SK-N-SH (cell line): ENCODE data around the gene ZNF580. TPM values are rescaled to one million over a fixed set of nuclear protein-coding genes. Genes with fewer than 3 reads are reported as not detected.

Experiments used
- CTCF ChIA-PET: fragments of 300-600, 350-600 bp; formaldehyde crosslinking; extraction: SDS; loops from one replicate; lab custom pipeline; 2021; lab: Yijun Ruan, JAX
- POLR2A ChIA-PET: fragments of 350-600 bp; sonication (Branson Sonifier 250); formaldehyde crosslinking; extraction: SDS; loops from one replicate; lab custom pipeline; 2020; ENCODE audit warnings: antibody characterized with exemption, inconsistent platforms; lab: Yijun Ruan, JAX
- DNase-seq: peaks from one replicate; pipeline ENCODE4 v3.0.0; 2012
- H2AFZ ChIP-seq: fragments of 200-600 bp; sonication (generic); 2 replicates; pipeline ENCODE4 v1.8.1; 2016; ENCODE audit warnings: antibody characterized with exemption, mild to moderate bottlenecking, low read depth
- H3F3A ChIP-seq: fragments of 200-600 bp; sonication (generic); replicated peaks from 2 replicates; pipeline ENCODE3; 2016; ENCODE audit warnings: antibody characterized with exemption, mild to moderate bottlenecking; ENCODE audit not compliant: insufficient read depth
- H3K27ac ChIP-seq, 2 experiments: fragments of 200-500 bp in 1 of 2; fragments of 200-600 bp in 1 of 2; sonication (Bioruptor generic) in 1 of 2; sonication (generic), shearing (Covaris generic) in 1 of 2; 2 replicates each; pipeline versions ENCODE4 v1.5.1 to v1.6.1; 2014 to 2016; ENCODE audit warnings: low read depth in 2 of 2, inconsistent platforms in 1 of 2, low read length in 1 of 2, mild to moderate bottlenecking in 1 of 2, mixed read lengths in 1 of 2
- H3K27me3 ChIP-seq: fragments of 200-600 bp; sonication (generic), shearing (Covaris generic); 2 replicates; pipeline ENCODE4 v1.6.1; 2016; ENCODE audit warnings: mixed run types; ENCODE audit not compliant: insufficient read depth
- H3K36me3 ChIP-seq, 2 experiments: fragments of 200-500 bp in 1 of 2; fragments of 200-600 bp in 1 of 2; sonication (Bioruptor generic) in 1 of 2; sonication (generic) in 1 of 2; replicated peaks in 1 of 2; 2 replicates each; pipeline versions ENCODE3 to v1.5.1; 2014 to 2016; ENCODE audit warnings: low read length in 1 of 2, mild to moderate bottlenecking in 1 of 2; ENCODE audit not compliant: insufficient read depth in 2 of 2, control insufficient read depth in 1 of 2
- H3K4me1 ChIP-seq, 2 experiments: fragments of 200-500 bp in 1 of 2; fragments of 200-600 bp in 1 of 2; sonication (Bioruptor generic) in 1 of 2; sonication (generic), shearing (Covaris generic) in 1 of 2; 2 replicates each; pipeline versions ENCODE4 v1.5.1 to v1.6.1; 2014 to 2016; ENCODE audit warnings: low read depth in 1 of 2, low read length in 1 of 2, mixed run types in 1 of 2; ENCODE audit not compliant: insufficient read depth in 2 of 2, control insufficient read depth in 1 of 2
- H3K4me2 ChIP-seq: fragments of 200-600 bp; sonication (generic), shearing (Covaris generic); 2 replicates; pipeline ENCODE4 v1.6.1; 2017; ENCODE audit warnings: mixed run types
- H3K4me3 ChIP-seq, 2 experiments: fragments of 200-500 bp in 1 of 2; fragments of 200-600 bp in 1 of 2; sonication (Bioruptor generic) in 1 of 2; sonication (generic), shearing (Covaris generic) in 1 of 2; 2 replicates each; pipeline versions ENCODE4 v1.5.1 to v1.8.1; 2014 to 2016; ENCODE audit warnings: low read depth in 2 of 2, inconsistent platforms in 1 of 2, low read length in 1 of 2, mild to moderate bottlenecking in 1 of 2, mixed read lengths in 1 of 2, moderate library complexity in 1 of 2
- H3K79me2 ChIP-seq: fragments of 200-600 bp; sonication (generic); 2 replicates; pipeline ENCODE4 v1.8.1; 2017; ENCODE audit warnings: mild to moderate bottlenecking; ENCODE audit not compliant: insufficient read depth
- H3K9ac ChIP-seq: fragments of 200-600 bp; sonication (generic); 2 replicates; pipeline ENCODE4 v1.6.1; 2017; ENCODE audit warnings: mixed run types
- H3K9me2 ChIP-seq: fragments of 200-600 bp; sonication (generic); 2 replicates; pipeline ENCODE4 v1.6.1; 2017; ENCODE audit warnings: mixed run types
- H3K9me3 ChIP-seq: fragments of 200-600 bp; sonication (generic); 2 replicates; pipeline ENCODE4 v1.6.1; 2017; ENCODE audit warnings: mixed run types, mild to moderate bottlenecking, moderate library complexity
- H4K20me1 ChIP-seq: fragments of 200-600 bp; sonication (generic); 2 replicates; pipeline ENCODE4 v1.6.1; 2017; ENCODE audit warnings: mild to moderate bottlenecking, mixed run types; ENCODE audit not compliant: insufficient read depth
- CHD2 ChIP-seq: fragments of 150-350 bp; IDR thresholded peaks from 2 replicates; pipeline ENCODE4 v1.6.1; 2018; ENCODE audit warnings: low read length; ENCODE audit not compliant: partially characterized antibody
- ELF1 ChIP-seq: IDR thresholded peaks from 2 replicates; pipeline ENCODE4 v1.4.0; 2012
- EP300 ChIP-seq, 2 experiments: IDR thresholded peaks; 2 replicates each; pipeline versions ENCODE4 v1.4.0 to v1.6.1; 2012; ENCODE audit warnings: borderline replicate concordance in 1 of 2, low read depth in 1 of 2, low read length in 1 of 2
- FOXM1 ChIP-seq: IDR thresholded peaks from 2 replicates; pipeline ENCODE4 v1.4.0; 2012; ENCODE audit warnings: low read depth, mild to moderate bottlenecking
- GABPA ChIP-seq: IDR thresholded peaks from 2 replicates; pipeline ENCODE4 v1.4.0; 2012; ENCODE audit warnings: low read depth, mild to moderate bottlenecking
- GATA2 ChIP-seq: sonication (generic); formaldehyde crosslinking; IDR thresholded peaks from 2 replicates; pipeline ENCODE4 v1.5.0; 2020; ENCODE audit warnings: mild to moderate bottlenecking, missing genetic modification reagents
- JUND ChIP-seq: IDR thresholded peaks from 2 replicates; pipeline ENCODE4 v1.4.0; 2012
- MAX ChIP-seq: IDR thresholded peaks from 2 replicates; pipeline ENCODE4 v1.4.0; 2012; ENCODE audit warnings: low read depth
- MXI1 ChIP-seq: IDR thresholded peaks from 2 replicates; pipeline ENCODE4 v1.6.1; 2012; ENCODE audit warnings: mild to moderate bottlenecking, low read depth, low read length, improper control_type of control experiment
- NFIC ChIP-seq: IDR thresholded peaks from 2 replicates; pipeline ENCODE4 v1.4.0; 2012; ENCODE audit warnings: borderline replicate concordance
- POLR2AphosphoS5 ChIP-seq: IDR thresholded peaks from 2 replicates; pipeline ENCODE4 v1.6.1; 2012; ENCODE audit warnings: low read depth, low read length
- RAD21 ChIP-seq: IDR thresholded peaks from 2 replicates; pipeline ENCODE4 v1.6.1; 2012; ENCODE audit warnings: mild to moderate bottlenecking, low read length
- RCOR1 ChIP-seq: fragments of 150-350 bp; IDR thresholded peaks from 2 replicates; pipeline ENCODE4 v1.6.1; 2017; ENCODE audit warnings: antibody characterized with exemption, low read length
- REST ChIP-seq: IDR thresholded peaks from 2 replicates; pipeline ENCODE4 v1.6.1; 2012; ENCODE audit warnings: mild to moderate bottlenecking, low read depth, low read length, moderate library complexity
- RFX5 ChIP-seq: IDR thresholded peaks from 2 replicates; pipeline ENCODE4 v1.6.1; 2012; ENCODE audit warnings: mild to moderate bottlenecking, improper control_type of control experiment, low read length
- RXRA ChIP-seq: IDR thresholded peaks from 2 replicates; pipeline ENCODE4 v1.4.0; 2012; ENCODE audit warnings: low read depth, mild to moderate bottlenecking, borderline replicate concordance
- SMC3 ChIP-seq: IDR thresholded peaks from 2 replicates; pipeline ENCODE4 v1.6.1; 2012; ENCODE audit warnings: low read depth, low read length, improper control_type of control experiment
- TAF1 ChIP-seq: IDR thresholded peaks from 2 replicates; pipeline ENCODE4 v1.6.1; 2012; ENCODE audit warnings: low read depth, mild to moderate bottlenecking, low read length, moderate library complexity, borderline replicate concordance
- TCF12 ChIP-seq: IDR thresholded peaks from 2 replicates; pipeline ENCODE4 v1.4.0; 2012
- TEAD4 ChIP-seq: IDR thresholded peaks from 2 replicates; pipeline ENCODE4 v1.4.0; 2012; ENCODE audit warnings: mild to moderate bottlenecking, borderline replicate concordance; ENCODE audit not compliant: insufficient read depth
- USF1 ChIP-seq: IDR thresholded peaks from 2 replicates; pipeline ENCODE4 v1.4.0; 2012; ENCODE audit warnings: low read depth, borderline replicate concordance
- WGBS: methylation state at CpG from one replicate; pipeline ENCODE4 v1.1.6; 2017; ENCODE audit warnings: low lambda C conversion rate; 5-methylcytosine and 5-hydroxymethylcytosine counted together
- polyA plus RNA-seq, 3 experiments: library from polyadenylated mRNA; depleted of rRNA; stranded (reverse); fragments of >200 nt; gene quantifications; 2 replicates each; pipeline ENCODE4 v1.2.3, GENCODE V29; 2012
- TF ChIP-seq, protein P1 (sequence below): IDR thresholded peaks from 2 replicates; pipeline ENCODE4 v1.4.0; 2012; ENCODE audit warnings: low read depth, borderline replicate concordance

ZNF580 gene
- polyA plus RNA-seq, 1 of the 3 experiments (the other 2 are of a cell fraction): 21.9 TPM

- H3K27ac ChIP-seq: no peak overlapping the region; a peak in 1 of 4 replicates
- H3K4me1 ChIP-seq: peaks cover 14 to 25% of the 10 kb centered on the region in 2 experiments; a peak in 3 of 4 replicates
- TF ChIP-seq SMC3: no peak
- TF ChIP-seq NFIC: no peak
- no peak for TF ChIP-seq ELF1
- no peak for TF ChIP-seq RFX5
- TF ChIP-seq JUND: no peak
- TF ChIP-seq GABPA: no peak
- no peak for TF ChIP-seq GATA2 (CRISPR knock-in tag)
- no peak for TF ChIP-seq FOXM1
- TF ChIP-seq TAF1: no peak
- no peak for TF ChIP-seq EP300 (IDR thresholded peaks at IDR 0.05; ENCODE audit: borderline replicate concordance in 1 of 2, low read depth in 1 of 2, low read length in 1 of 2)
- TF ChIP-seq TCF12: no peak
- TF ChIP-seq MXI1: no peak
- no peak for TF ChIP-seq CHD2
- TF ChIP-seq USF1: no peak
- no peak for TF ChIP-seq POLR2AphosphoS5
- TF ChIP-seq RAD21: no peak
- TF ChIP-seq, all 33 proteins: peak for 0
- ChIA-PET POLR2A (no interaction called here), CTCF (interaction anchor here (3.7 to 4.7 kb wide), 2 partner anchors 12 to 26 kb away, joined by 20 to 34 read pairs; no protein-coding TSS in a partner anchor)
- no peak for DNase-seq
- Histone ChIP-seq H4K20me1 (peaks cover 74% of the 10 kb centered on the region), H3K9ac (no peak overlapping the region), H2AFZ (no peak overlapping the region), H3F3A (peaks cover 5% of the 10 kb centered on the region), H3K4me3 (no peak overlapping the region), H3K9me3 (no peaks in the 10 kb centered on the region), H3K27me3 (no peaks in the 10 kb centered on the region), H3K4me2 (peak overlapping the region; percentile 99; the same call in 1 of the 2 replicates), H3K79me2 (peaks cover 89% of the 10 kb centered on the region), H3K9me2 (no peaks in the 10 kb centered on the region), H3K36me3 (peaks cover 27 to 48% of the 10 kb centered on the region in 2 experiments)
- WGBS: 92% methylated on average over 37 of the region's 37 CpGs
These were observed 18.2 kb downstream of the ZNF580 start for GRCh38 chr19:55658846-55659459.

DNA sequence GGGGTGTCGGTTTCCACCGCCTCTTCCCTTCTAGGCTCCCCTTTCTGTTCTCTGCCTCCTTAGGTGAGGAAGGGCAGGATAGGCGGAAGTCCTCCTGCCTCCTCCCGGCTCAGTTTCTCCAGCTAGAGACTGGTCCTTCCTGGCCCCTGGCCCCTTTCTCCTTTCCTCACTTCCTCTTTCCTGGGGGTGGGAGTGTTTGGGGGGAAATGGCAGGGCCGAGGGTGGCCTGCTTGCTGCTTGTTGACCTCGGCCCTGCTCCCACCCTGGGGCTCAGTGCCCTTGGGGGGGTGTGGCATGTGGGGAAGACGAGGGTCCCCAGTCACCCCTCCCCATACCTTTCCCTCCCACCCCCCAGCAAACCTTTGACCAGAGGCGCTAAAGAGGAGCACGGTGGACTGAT, 19.0 kb downstream of the ZNF580 start:
- CTCF ChIA-PET: interaction anchor here (4.7 kb wide), 1 partner anchor 12 kb away, joined by 34 read pairs; no protein-coding TSS in a partner anchor

More for the DNA sequence above, 19.0 kb downstream of the ZNF580 start:
- Histone ChIP-seq H3K79me2 (peaks cover 98% of the 10 kb centered on the region), H3K27me3 (no peaks in the 10 kb centered on the region), H3K4me2 (no peak overlapping the region), H4K20me1 (peaks cover 83% of the 10 kb centered on the region), H3K4me1 (peaks cover 14 to 25% of the 10 kb centered on the region in 2 experiments; a peak in 3 of 4 replicates), H2AFZ (no peak overlapping the region), H3K4me3 (no peak overlapping the region), H3F3A (peaks cover 5% of the 10 kb centered on the region), H3K36me3 (peaks cover 33 to 54% of the 10 kb centered on the region in 2 experiments), H3K9me3 (no peaks in the 10 kb centered on the region), H3K9me2 (no peaks in the 10 kb centered on the region), H3K9ac (no peak overlapping the region), H3K27ac (no peak overlapping the region)
- TF ChIP-seq REST (no peak), MAX (no peak), RFX5 (no peak), RCOR1 (no peak), EP300 (IDR thresholded peaks at IDR 0.05; ENCODE audit: borderline replicate concordance in 1 of 2, low read depth in 1 of 2, low read length in 1 of 2) (no peak), TCF12 (no peak), TAF1 (no peak), GATA2 (CRISPR knock-in tag) (no peak), TEAD4 (no peak), GABPA (no peak), RAD21 (no peak), RXRA (no peak)
- TF ChIP-seq, protein P1, sequence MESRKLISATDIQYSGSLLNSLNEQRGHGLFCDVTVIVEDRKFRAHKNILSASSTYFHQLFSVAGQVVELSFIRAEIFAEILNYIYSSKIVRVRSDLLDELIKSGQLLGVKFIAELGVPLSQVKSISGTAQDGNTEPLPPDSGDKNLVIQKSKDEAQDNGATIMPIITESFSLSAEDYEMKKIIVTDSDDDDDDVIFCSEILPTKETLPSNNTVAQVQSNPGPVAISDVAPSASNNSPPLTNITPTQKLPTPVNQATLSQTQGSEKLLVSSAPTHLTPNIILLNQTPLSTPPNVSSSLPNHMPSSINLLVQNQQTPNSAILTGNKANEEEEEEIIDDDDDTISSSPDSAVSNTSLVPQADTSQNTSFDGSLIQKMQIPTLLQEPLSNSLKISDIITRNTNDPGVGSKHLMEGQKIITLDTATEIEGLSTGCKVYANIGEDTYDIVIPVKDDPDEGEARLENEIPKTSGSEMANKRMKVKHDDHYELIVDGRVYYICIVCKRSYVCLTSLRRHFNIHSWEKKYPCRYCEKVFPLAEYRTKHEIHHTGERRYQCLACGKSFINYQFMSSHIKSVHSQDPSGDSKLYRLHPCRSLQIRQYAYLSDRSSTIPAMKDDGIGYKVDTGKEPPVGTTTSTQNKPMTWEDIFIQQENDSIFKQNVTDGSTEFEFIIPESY: no peak
- POLR2A ChIA-PET: no interaction called here
- no peak for DNase-seq
- WGBS: 89% methylated on average over 9 of the region's 9 CpGs
